ENCODE measurements around the gene GALNT13.

GRCh38 chr2:154259030-154259429 is 387.3 kb downstream of the GALNT13 start:
- TF ChIP-seq CTCF (IDR thresholded peaks at IDR 0.05) (no peak), POLR2A (IDR thresholded peaks at IDR 0.05) (no peak)

Measured in lower leg skin (tissue), 3 donors.